Spleen (tissue), 11 donors: ENCODE measurements around the gene ADAM29. TPM values are rescaled to one million over a fixed set of nuclear protein-coding genes. Genes with fewer than 3 reads are reported as not detected.

Experiments used
- DNase-seq: peaks from one replicate; pipeline ENCODE4 v3.0.0-alpha.2; 2020
- H3K27ac ChIP-seq, 8 donors: fragments of 200-600 bp; sonication (generic) in 7 of 8; 1 replicate in 4 of 8; 2 replicates in 4 of 8; pipeline versions ENCODE4 v1.5.0 to v1.8.0; 2016 to 2021; ENCODE audit warnings: inconsistent platforms in 4 of 8, mild to moderate bottlenecking in 4 of 8, moderate library complexity in 1 of 8
- H3K27me3 ChIP-seq, 7 donors: fragments of 200-600 bp; sonication (generic) in 6 of 7; replicated peaks in 1 of 7; 1 replicate in 4 of 7; 2 replicates in 3 of 7; pipeline versions ENCODE4 v1.5.0 to v1.8.0; 2016 to 2021; ENCODE audit warnings: inconsistent platforms in 3 of 7, mild to moderate bottlenecking in 1 of 7
- H3K36me3 ChIP-seq, 6 donors: fragments of 200-600 bp; sonication (generic) in 5 of 6; 1 replicate in 4 of 6; 2 replicates in 2 of 6; pipeline versions ENCODE4 v1.5.0 to v1.8.0; 2016 to 2021; ENCODE audit warnings: inconsistent platforms in 2 of 6
- H3K4me1 ChIP-seq, 6 donors: fragments of 200-600 bp; sonication (generic) in 5 of 6; 1 replicate in 3 of 6; 2 replicates in 3 of 6; pipeline versions ENCODE4 v1.5.0 to v1.8.0; 2016 to 2021; ENCODE audit warnings: inconsistent platforms in 3 of 6
- H3K4me3 ChIP-seq, 8 donors: fragments of 200-600 bp; sonication (generic) in 7 of 8; 1 replicate in 4 of 8; 2 replicates in 4 of 8; pipeline versions ENCODE4 v1.5.0 to v1.8.0; 2016 to 2021; ENCODE audit warnings: inconsistent platforms in 4 of 8, mild to moderate bottlenecking in 4 of 8, moderate library complexity in 2 of 8
- H3K9me3 ChIP-seq, 8 donors: fragments of 200-600 bp; sonication (generic) in 7 of 8; 1 replicate in 4 of 8; 2 replicates in 4 of 8; pipeline versions ENCODE4 v1.5.0 to v1.8.0; 2016 to 2021; ENCODE audit warnings: inconsistent platforms in 4 of 8
- POLR2A ChIP-seq, 3 donors: fragments of 450-650 bp; IDR thresholded peaks; one replicate each; pipeline ENCODE4 v1.5.1; 2017; ENCODE audit warnings: antibody characterized with exemption in 3 of 3, mild to moderate bottlenecking in 1 of 3
- POLR2AphosphoS5 ChIP-seq, 3 donors: sonication (generic); formaldehyde crosslinking; IDR thresholded peaks; one replicate each; pipeline ENCODE4 v1.5.1; 2017; ENCODE audit warnings: antibody characterized with exemption in 3 of 3
- WGBS, 5 donors: extraction: QIAGEN DNeasy Blood & Tissue Kit in 3 of 5; methylation state at CpG; one replicate each; pipeline versions ENCODE4 v1.1.5 to v1.1.7; 2013 to 2018; 5-methylcytosine and 5-hydroxymethylcytosine counted together
- intact Hi-C: fragments of 100-400 bp; cut with DNase I; formaldehyde crosslinking; loops from one replicate; pipeline ENCODE4 v1.15.0; 2023; ENCODE audit warnings: low total_unique reads
- polyA plus RNA-seq, 3 donors: library from polyadenylated mRNA; stranded (reverse); fragments of 200-250 nt; gene quantifications; one replicate each; pipeline ENCODE4 v1.2.1, GENCODE V29; 2013
- total RNA-seq, 7 donors: library from RNA; depleted of rRNA in 3 of 7; stranded (reverse); fragments of >200 nt in 3 of 7; fragmentation: NEBNext Ultra II Directional in 4 of 7; extraction: Animal tissue kit (Norgen Biotek cat#: 25700) in 4 of 7; gene quantifications; one replicate each; pipeline versions ENCODE4 v1.1.0 to v1.2.1, GENCODE V29; 2016 to 2021
- TF ChIP-seq, protein P1 (sequence below), 11 experiments: fragments of 200-600 bp in 7 of 11; fragments of 450-650 bp in 4 of 11; sonication (generic) in 4 of 11; IDR thresholded peaks in 8 of 11; conservative IDR thresholded peaks in 3 of 11; 1 replicate in 7 of 11; 2 replicates in 4 of 11; pipeline versions ENCODE4 v1.4.0 to v1.8.0; 2016 to 2021; ENCODE audit warnings: antibody characterized with exemption in 11 of 11, inconsistent platforms in 4 of 11, mild to moderate bottlenecking in 1 of 11
- donor health status: healthy with polysubstance abuse.
- donor health status: DM: no; HTN: no; CAD: no; lungs with moderate emphysema.
- donor health status: DM: no; HTN: no; CAD: no.
- donor health status: Bipolar disorder and iron deficiency.
- donor health status: healthy.
- donor health status: DM: no; HTN: no; CAD: no.
- donor health status: DM: yes; HTN: yes; CAD: no.

The ADAM29 gene
- total and polyA plus RNA-seq, 10 donors, result 0.02 TPM; not detected in 9

DNA sequence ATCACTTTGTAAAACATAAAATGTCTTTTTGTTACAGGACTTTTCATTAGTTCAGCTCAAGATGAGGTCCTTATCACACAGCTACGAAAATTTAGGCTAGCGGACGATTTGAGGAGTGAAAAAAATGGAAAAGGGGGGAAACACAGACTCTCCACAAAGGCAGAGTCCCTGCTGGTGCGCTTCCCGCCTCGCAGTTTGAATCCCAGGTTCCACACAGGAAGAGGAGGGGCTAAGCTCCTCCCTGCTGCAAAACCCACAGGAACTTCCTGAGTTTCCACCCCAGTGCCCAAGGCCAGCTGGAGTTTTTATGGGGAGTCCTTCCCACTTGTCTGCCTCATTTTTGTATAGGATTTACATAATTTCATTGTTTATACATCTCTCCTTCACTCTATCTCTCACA is 11.2 kb downstream of the ADAM29 start:
- no peak overlapping the region for H3K4me3 ChIP-seq
- no peaks in the 10 kb centered on the region for H3K27me3 ChIP-seq
- no peak for DNase-seq
- intact Hi-C loops, result no loop called here
- WGBS, 5 donors, result 73 to 93% (median 85%) methylated on average over 6 of the region's 6 CpGs
- TF ChIP-seq POLR2AphosphoS5 (IDR thresholded peaks at IDR 0.05), result no peak
- TF ChIP-seq POLR2A (IDR thresholded peaks at IDR 0.05), result no peak
- TF ChIP-seq, protein P1, sequence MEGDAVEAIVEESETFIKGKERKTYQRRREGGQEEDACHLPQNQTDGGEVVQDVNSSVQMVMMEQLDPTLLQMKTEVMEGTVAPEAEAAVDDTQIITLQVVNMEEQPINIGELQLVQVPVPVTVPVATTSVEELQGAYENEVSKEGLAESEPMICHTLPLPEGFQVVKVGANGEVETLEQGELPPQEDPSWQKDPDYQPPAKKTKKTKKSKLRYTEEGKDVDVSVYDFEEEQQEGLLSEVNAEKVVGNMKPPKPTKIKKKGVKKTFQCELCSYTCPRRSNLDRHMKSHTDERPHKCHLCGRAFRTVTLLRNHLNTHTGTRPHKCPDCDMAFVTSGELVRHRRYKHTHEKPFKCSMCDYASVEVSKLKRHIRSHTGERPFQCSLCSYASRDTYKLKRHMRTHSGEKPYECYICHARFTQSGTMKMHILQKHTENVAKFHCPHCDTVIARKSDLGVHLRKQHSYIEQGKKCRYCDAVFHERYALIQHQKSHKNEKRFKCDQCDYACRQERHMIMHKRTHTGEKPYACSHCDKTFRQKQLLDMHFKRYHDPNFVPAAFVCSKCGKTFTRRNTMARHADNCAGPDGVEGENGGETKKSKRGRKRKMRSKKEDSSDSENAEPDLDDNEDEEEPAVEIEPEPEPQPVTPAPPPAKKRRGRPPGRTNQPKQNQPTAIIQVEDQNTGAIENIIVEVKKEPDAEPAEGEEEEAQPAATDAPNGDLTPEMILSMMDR (IDR thresholded peaks at IDR 0.05 in 8 of 11, conservative IDR thresholded peaks at IDR 0.05 in 3 of 11), result no peak
- no peaks in the 10 kb centered on the region for H3K36me3 ChIP-seq
- peak overlapping the region in 2 of 8 donors; percentile 19 to 45 for H3K27ac ChIP-seq
- H3K4me1 ChIP-seq, result no peaks in the 10 kb centered on the region
- peaks cover 0 to 5% (median 0%) of the 10 kb centered on the region in 8 donors for H3K9me3 ChIP-seq

DNA sequence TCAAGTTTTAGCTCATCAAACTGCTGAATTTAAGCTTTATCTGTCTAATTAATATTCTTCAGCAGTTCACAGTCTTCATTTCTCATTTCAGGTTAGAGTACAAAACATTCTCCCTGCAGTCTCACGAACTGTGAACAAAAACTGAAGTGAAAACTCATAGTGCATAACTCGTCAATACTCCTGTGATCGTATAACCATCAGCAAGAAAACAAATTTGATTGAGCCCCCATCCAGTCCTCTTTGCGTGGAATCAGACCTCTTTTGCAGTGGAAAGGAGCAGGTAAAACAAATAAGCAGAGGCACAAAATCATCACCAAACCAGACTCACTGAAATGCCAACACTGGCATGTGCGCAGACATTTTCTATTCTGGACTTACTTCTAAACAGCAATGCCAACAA is 12.7 kb downstream of the ADAM29 start:
- no peak for DNase-seq
- H3K27ac ChIP-seq, result peak overlapping the region in 1 of 8 donors; percentile 32
- H3K27me3 ChIP-seq, result no peaks in the 10 kb centered on the region
- TF ChIP-seq POLR2A (IDR thresholded peaks at IDR 0.05) (no peak), POLR2AphosphoS5 (IDR thresholded peaks at IDR 0.05) (no peak)
- TF ChIP-seq, protein P1 (IDR thresholded peaks at IDR 0.05 in 8 of 11, conservative IDR thresholded peaks at IDR 0.05 in 3 of 11), result no peak
- intact Hi-C loops, result no loop called here
- H3K4me3 ChIP-seq, result no peak overlapping the region
- no peaks in the 10 kb centered on the region for H3K36me3 ChIP-seq
- WGBS, 5 donors, result 73 to 86% (median 77%) methylated on average over 5 of the region's 5 CpGs
- H3K4me1 ChIP-seq, result no peaks in the 10 kb centered on the region
- H3K9me3 ChIP-seq, result peaks cover 0 to 5% (median 0%) of the 10 kb centered on the region in 8 donors

DNA sequence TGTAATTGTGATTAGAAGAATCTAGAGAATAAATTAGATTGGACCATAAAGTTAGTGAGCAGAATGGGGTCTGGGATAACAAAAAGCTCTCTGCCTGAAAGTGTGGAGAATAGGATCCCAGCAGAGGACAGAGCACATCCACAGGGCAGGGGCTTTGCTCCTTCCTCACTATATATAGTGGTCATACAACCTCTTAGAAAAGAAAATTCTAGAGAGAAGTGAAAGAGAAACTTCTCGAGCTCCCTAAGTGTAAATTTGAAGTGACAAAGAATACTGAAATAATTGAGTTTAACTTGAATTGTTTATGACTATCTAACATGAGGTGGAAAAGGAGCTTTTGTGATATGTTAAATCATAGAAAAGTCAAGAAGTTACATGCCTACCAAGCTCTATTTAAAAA is 14.9 kb downstream of the ADAM29 start:
- Histone ChIP-seq H3K4me1 (no peaks in the 10 kb centered on the region), H3K27me3 (no peaks in the 10 kb centered on the region), H3K9me3 (peaks cover 0 to 5% (median 0%) of the 10 kb centered on the region in 8 donors), H3K36me3 (no peaks in the 10 kb centered on the region), H3K4me3 (no peak overlapping the region), H3K27ac (peak overlapping the region in 1 of 8 donors; percentile 19)
- DNase-seq, result no peak
- WGBS, 5 donors, result 3 to 66% (median 60%) methylated on average over 1 of the region's 1 CpG
- TF ChIP-seq POLR2A (IDR thresholded peaks at IDR 0.05) (no peak), POLR2AphosphoS5 (IDR thresholded peaks at IDR 0.05) (no peak)
- TF ChIP-seq, protein P1 (IDR thresholded peaks at IDR 0.05 in 8 of 11, conservative IDR thresholded peaks at IDR 0.05 in 3 of 11), result no peak
- intact Hi-C loops, result no loop called here

DNA sequence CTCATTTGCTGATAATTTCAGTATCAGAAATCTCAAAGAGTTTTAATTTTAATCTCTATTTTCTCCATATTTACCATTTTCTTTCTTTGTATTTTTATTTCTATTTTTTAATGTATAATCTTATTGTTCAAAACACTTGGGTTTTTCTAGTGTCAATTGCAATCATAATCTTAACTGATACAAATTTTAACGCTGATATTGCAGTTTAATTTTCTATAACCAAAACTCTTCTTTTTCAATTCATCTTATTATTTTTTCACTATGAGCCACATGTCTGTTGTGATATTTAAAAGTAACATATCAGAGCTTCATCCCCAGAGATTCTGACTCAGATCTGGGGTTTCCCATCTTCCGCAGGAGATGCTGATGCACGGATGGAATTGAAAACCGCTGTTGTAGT is 16.2 kb downstream of the ADAM29 start:
- Histone ChIP-seq H3K36me3 (no peaks in the 10 kb centered on the region), H3K9me3 (peaks cover 0 to 5% (median 0%) of the 10 kb centered on the region in 8 donors), H3K27ac (no peak overlapping the region), H3K27me3 (no peaks in the 10 kb centered on the region), H3K4me3 (no peak overlapping the region), H3K4me1 (no peaks in the 10 kb centered on the region)
- no peak for DNase-seq
- intact Hi-C loops, result no loop called here
- TF ChIP-seq POLR2AphosphoS5 (IDR thresholded peaks at IDR 0.05) (no peak), POLR2A (IDR thresholded peaks at IDR 0.05) (no peak)
- TF ChIP-seq, protein P1 (IDR thresholded peaks at IDR 0.05 in 8 of 11, conservative IDR thresholded peaks at IDR 0.05 in 3 of 11), result no peak
- WGBS, 5 donors, result 86 to 89% (median 88%) methylated on average over 4 of the region's 4 CpGs
